SH-SY5Y (cell line): ENCODE data around the gene SLC39A12.

Source experiments
- GATA2 ChIP-seq: IDR thresholded peaks from 2 replicates; pipeline ENCODE4 v1.6.1; 2011; ENCODE audit warnings: mild to moderate bottlenecking, low read depth, low read length
- GATA3 ChIP-seq: IDR thresholded peaks from 2 replicates; pipeline ENCODE4 v1.6.1; 2011; ENCODE audit warnings: low read depth, mild to moderate bottlenecking, low read length, moderate library complexity

DNA sequence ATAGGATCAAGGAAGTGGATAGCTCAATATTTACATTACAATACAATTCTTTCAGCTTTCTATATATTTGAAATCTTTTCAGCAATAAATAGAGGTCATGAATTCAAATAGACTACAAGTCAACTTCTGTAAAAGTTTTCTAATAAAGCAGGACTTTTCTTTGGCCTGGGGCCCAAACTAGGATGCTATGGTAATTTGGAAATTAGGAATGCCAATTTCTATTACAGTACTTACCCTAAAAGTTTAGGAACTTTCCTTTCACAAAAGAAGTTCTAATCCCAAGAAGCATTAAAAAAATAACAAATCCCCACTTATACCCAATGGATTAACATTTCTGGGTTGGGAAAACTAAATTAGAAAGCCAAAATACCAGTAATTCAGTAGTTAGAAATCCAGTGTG, 40.5 kb downstream of the SLC39A12 start:
- TF ChIP-seq GATA2: no peak
- TF ChIP-seq GATA3: no peak
